Measurements from ENCODE around the gene RACK1. TPM values are rescaled to one million over a fixed set of nuclear protein-coding genes. Genes with fewer than 3 reads are reported as not detected.

RACK1 gene
- total RNA-seq, 3 donors from 2014 or later: 2,096 to 2,842 (median 2,553) TPM

DNA sequence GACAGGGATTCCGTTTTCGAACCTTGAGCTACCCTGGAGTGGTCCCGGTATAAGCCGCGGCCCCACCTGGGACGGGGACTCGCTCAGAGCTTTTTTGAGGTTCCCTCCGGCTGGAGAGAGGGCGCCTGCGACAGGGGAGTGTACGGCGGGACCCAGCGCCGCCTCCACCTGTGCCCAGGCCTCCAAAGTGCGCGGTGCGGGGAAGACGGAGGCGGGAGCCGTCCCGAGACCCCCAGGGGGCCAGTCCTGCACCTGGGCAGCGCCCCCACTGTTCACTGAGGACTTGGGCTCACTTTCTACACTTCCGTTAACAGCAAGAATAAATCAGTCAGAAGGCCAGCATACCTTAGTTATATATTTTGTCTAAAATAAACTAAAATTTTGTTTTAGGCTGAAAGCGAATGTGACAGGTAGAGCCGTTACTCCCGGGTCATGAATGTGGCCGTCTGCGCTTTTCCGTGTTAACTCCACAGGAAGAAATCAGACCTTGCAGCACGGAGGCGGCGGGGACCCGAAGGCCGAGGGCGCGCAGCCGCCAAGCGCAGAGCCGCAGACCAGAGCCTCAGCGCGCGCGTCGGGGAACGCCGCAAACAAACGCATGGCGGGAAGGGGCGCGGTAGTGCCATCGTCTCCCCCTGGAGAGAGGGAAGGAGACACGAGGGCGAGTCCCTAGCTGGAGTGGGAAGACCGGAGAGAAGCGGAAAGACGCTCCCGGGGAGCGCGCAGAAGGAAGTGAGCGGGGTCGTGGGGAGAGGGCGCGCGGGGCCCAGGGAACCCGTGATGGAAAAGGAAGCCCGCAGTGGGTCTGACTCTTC is 52.8 kb downstream of the RACK1 start:
- Histone ChIP-seq H3K4me3 (peak overlapping the region; percentile 73 to 93 (median 86)), H3K4me1 (peaks cover 0 to 7% of the 10 kb centered on the region in 2 donors), H3K36me3 (no peaks in the 10 kb centered on the region), H3K9me3 (no peaks in the 10 kb centered on the region), H3K27me3 (no peaks in the 10 kb centered on the region), H3K27ac (peak overlapping the region; percentile 94)
- intact Hi-C loops (cut with DNase I; ENCODE audit: low total_unique reads): loop anchor here (10.0 kb wide), 1 partner anchor 54 kb away; the partner anchor contains the start of gene RACK1
- TF ChIP-seq POLR2A (IDR thresholded peaks at IDR 0.05) (no peak), POLR2AphosphoS5 (IDR thresholded peaks at IDR 0.05) (peak in 1 of 3 donors; percentile 27)
- no peak for DNase-seq (ENCODE audit: low spot score in 2 of 2)

GRCh38 chr5:181189962-181190710 is 53.6 kb downstream of the RACK1 start:
- TF ChIP-seq POLR2AphosphoS5 (IDR thresholded peaks at IDR 0.05) (no peak), CTCF (IDR thresholded peaks at IDR 0.05) (no peak), POLR2A (IDR thresholded peaks at IDR 0.05) (no peak)
- Histone ChIP-seq H3K27ac (peak overlapping the region; percentile 94), H3K36me3 (no peaks in the 10 kb centered on the region), H3K9me3 (no peaks in the 10 kb centered on the region), H3K27me3 (no peaks in the 10 kb centered on the region), H3K4me1 (peaks cover 0 to 7% of the 10 kb centered on the region in 2 donors), H3K4me3 (peak overlapping the region; percentile 73 to 93 (median 86))
- intact Hi-C loops (cut with DNase I; ENCODE audit: low total_unique reads): loop anchor here (10.0 kb wide), 1 partner anchor 55 kb away; the partner anchor contains the start of gene RACK1
- no peak for DNase-seq (ENCODE audit: low spot score in 2 of 2)

DNA sequence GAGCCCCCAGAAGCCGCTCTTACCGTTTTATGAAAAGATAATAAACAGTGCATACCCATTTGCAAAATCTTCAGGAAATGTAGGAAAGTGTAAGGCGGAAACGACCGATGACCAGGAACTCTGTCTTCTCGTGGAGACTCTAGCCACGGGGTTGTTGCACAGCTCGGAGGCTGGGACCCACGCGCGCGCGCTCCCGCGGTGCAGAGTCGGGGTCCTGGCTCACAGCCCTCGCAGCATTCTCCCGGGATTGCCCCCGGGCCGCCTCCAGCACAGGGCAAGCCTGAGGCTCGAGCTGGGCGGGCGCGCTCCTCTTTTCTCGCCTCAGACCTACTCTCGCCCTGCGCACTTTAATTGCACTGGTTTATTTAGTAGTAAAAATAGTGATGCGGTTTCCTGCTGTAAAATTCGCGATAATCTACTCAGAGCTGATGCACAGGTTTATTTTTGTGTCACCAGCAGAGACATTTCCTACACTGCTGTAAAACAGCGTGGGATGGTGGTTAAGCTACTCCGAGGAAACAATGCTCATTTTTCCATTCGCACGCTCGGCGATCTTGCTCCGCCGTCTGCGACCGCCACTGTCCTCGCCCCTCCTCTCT is 54.2 kb downstream of the RACK1 start:
- DNase-seq (ENCODE audit: low spot score in 2 of 2): no peak
- Histone ChIP-seq H3K36me3 (no peaks in the 10 kb centered on the region), H3K27me3 (no peaks in the 10 kb centered on the region), H3K27ac (peak overlapping the region; percentile 94), H3K4me1 (peaks cover 0 to 7% of the 10 kb centered on the region in 2 donors), H3K4me3 (peak overlapping the region; percentile 73 to 93 (median 86)), H3K9me3 (no peaks in the 10 kb centered on the region)
- intact Hi-C loops (cut with DNase I; ENCODE audit: low total_unique reads): no loop called here
- TF ChIP-seq CTCF (IDR thresholded peaks at IDR 0.05) (no peak), POLR2AphosphoS5 (IDR thresholded peaks at IDR 0.05) (no peak), POLR2A (IDR thresholded peaks at IDR 0.05) (no peak)

DNA sequence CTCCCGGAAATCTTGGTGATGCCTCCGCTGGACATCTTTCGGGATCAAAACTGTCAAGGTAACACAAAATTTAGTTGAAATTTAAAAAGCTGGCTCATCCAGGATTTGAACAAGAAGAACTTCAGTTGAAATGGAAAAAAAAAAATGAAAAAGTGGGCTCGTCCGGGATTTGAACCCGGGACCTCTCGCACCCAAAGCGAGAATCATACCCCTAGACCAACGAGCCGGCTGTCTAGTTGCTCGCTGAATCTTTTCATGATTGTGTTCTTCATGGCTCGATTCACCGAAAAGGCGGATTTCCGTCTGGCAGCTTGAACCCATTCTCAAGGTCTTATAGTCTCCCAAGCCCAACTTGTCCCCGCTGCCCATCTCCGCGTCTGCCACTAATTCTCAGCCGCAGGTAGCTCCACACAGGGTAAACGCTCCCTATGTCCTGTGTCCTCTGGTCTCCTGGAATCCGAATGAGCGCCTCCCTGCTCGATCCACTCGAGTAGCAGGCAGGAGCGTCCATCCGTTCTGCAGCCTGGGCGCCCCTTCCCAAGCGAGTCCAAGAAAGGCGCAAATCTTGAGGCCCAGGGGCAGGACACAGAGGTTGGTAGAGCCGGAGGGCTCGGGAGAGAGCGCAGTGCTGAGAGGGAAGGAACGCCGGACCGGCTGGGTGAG is 54.9 kb downstream of the RACK1 start:
- H3K9me3 ChIP-seq: no peaks in the 10 kb centered on the region
- peak overlapping the region; percentile 94 for H3K27ac ChIP-seq
- H3K36me3 ChIP-seq: no peaks in the 10 kb centered on the region
- H3K27me3 ChIP-seq: no peaks in the 10 kb centered on the region
- H3K4me3 ChIP-seq: peak overlapping the region; percentile 73 to 93 (median 86)
- TF ChIP-seq POLR2A (IDR thresholded peaks at IDR 0.05) (no peak), CTCF (IDR thresholded peaks at IDR 0.05) (no peak), POLR2AphosphoS5 (IDR thresholded peaks at IDR 0.05) (peak; percentile 34 to 61 (median 47))
- intact Hi-C loops (cut with DNase I; ENCODE audit: low total_unique reads): no loop called here
- H3K4me1 ChIP-seq: peaks cover 0 to 7% of the 10 kb centered on the region in 2 donors
- DNase-seq (ENCODE audit: low spot score in 2 of 2): peak; percentile 85
